GM12891 (cell line): ENCODE data around the gene PDZD2.

Experiments
- POLR2AphosphoS5 ChIP-seq: IDR thresholded peaks from 2 replicates; pipeline ENCODE4 v1.6.1; 2011; ENCODE audit warnings: low read depth, low read length, control low read depth
- TAF1 ChIP-seq: IDR thresholded peaks from 2 replicates; pipeline ENCODE4 v1.6.1; 2011; ENCODE audit warnings: low read depth, low read length, control low read depth

DNA sequence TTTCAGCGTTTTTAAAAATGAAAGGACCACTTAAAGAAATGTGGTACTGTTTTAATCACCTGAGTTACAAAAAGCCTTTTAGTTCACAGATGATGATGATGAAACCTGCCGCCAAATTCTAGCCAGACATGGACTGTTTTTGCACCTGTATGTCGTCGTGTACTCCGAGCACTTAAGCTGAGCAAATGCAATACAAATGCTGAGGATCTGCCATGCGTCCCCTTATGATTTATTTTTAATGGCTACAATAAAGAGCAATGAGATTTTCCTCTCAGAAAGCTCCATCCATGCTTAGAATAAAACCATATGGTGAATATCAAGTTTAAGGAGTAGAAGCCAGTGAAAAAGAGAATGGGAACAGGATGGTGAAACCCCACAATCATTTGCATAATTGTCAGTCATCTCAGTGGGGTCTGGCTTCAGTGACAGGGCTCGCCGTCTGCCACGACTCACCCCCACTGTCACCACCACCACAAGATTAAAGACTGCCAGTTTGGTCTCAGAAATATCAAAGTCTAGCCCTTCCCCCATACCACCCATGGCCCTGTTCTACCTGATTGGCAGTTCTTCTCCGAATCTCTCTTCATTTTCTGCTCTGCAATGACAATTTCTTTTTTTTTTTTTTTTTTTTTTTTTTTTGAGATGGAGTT, 375.3 kb downstream of the PDZD2 start:
- TF ChIP-seq POLR2AphosphoS5 (no peak), TAF1 (no peak)
